HFFc6 (cell line): Measurements from ENCODE around the gene DOCK2. TPM values are rescaled to one million over a fixed set of nuclear protein-coding genes. Genes with fewer than 3 reads are reported as not detected.

Source experiments
- DNase-seq: peaks from one replicate; pipeline ENCODE4 v3.0.0-alpha.2; 2018
- H3K27ac Mint-ChIP-seq: 2 replicates; pipeline ENCODE4 v1.8.0; 2020; ENCODE audit warnings: mild to moderate bottlenecking, mixed read lengths
- H3K27me3 Mint-ChIP-seq: 2 replicates; pipeline ENCODE4 v1.8.0; 2021; ENCODE audit warnings: mild to moderate bottlenecking, moderate library complexity, mixed read lengths; ENCODE audit not compliant: insufficient read depth
- H3K36me3 Mint-ChIP-seq: 2 replicates; pipeline ENCODE4 v1.8.0; 2021; ENCODE audit warnings: low read depth, mixed read lengths
- H3K4me1 Mint-ChIP-seq: 2 replicates; pipeline ENCODE4 v1.8.0; 2020; ENCODE audit warnings: low read depth, mixed read lengths
- H3K4me3 Mint-ChIP-seq: 2 replicates; pipeline ENCODE4 v1.8.0; 2020; ENCODE audit warnings: mild to moderate bottlenecking, moderate library complexity, mixed read lengths
- H3K9me3 Mint-ChIP-seq: 2 replicates; pipeline ENCODE4 v1.8.0; 2020; ENCODE audit warnings: mild to moderate bottlenecking, mixed read lengths
- total RNA-seq, 6 experiments: library from RNA; stranded (reverse); fragmentation: NEBNext Ultra II Directional; extraction: Animal tissue kit (Norgen Biotek cat#: 25700); gene quantifications; 2 replicates in 1 of 6; 3 replicates in 5 of 6; pipeline ENCODE4 v1.2.3, GENCODE V29; 2021
- TF ChIP-seq, protein P1 (sequence below): fragments of 200-600 bp; sonication (generic); IDR thresholded peaks from 2 replicates; pipeline ENCODE4 v1.5.0; 2021; ENCODE audit warnings: antibody characterized with exemption, mild to moderate bottlenecking

The DOCK2 gene
- total RNA-seq, 6 experiments from 2014 or later, result 1.4 to 6.5 (median 3.0) TPM

DNA sequence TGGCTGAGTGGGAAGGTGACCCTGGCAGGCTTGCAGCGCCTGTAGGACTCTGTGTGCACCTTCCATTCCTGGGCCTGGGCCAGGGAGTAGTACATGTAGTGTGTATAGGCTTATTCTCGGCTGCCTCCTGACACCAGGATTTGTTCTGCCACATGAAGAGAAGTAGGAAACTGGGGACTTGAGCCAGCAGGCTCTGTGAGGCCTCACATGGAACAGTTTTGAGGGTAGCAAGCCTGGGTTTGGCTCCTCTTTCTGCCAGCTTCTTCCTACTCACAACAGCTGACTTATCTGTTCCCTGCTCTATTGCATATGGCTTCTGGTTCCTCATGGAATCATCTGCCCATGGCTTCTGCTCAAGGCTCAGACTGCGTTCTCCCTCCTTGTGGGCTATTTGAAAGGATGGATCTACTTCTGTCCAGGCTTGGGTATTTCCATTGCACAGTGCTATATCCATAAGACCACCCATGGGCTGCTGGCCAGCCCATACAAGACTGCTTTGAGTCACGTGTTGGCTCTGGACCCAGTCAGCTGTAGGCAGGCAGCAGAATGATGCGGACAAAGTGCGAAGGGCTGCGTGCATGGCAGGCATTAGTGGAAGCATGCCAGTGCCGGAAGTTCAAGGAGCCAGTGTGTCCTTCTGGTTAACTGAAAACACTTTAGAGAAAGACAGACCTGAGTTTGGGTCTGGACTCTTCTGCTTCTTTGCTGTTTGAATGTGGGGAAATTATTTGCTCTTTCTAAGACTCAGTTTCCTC is 354.2 kb downstream of the DOCK2 start:
- Mint-ChIP-seq H3K36me3 (no peaks in the 10 kb centered on the region), H3K9me3 (no peaks in the 10 kb centered on the region), H3K4me1 (peaks cover 7% of the 10 kb centered on the region), H3K27ac (no peak overlapping the region), H3K4me3 (no peak overlapping the region), H3K27me3 (peaks cover 9% of the 10 kb centered on the region)
- no peak for DNase-seq
- TF ChIP-seq, protein P1, sequence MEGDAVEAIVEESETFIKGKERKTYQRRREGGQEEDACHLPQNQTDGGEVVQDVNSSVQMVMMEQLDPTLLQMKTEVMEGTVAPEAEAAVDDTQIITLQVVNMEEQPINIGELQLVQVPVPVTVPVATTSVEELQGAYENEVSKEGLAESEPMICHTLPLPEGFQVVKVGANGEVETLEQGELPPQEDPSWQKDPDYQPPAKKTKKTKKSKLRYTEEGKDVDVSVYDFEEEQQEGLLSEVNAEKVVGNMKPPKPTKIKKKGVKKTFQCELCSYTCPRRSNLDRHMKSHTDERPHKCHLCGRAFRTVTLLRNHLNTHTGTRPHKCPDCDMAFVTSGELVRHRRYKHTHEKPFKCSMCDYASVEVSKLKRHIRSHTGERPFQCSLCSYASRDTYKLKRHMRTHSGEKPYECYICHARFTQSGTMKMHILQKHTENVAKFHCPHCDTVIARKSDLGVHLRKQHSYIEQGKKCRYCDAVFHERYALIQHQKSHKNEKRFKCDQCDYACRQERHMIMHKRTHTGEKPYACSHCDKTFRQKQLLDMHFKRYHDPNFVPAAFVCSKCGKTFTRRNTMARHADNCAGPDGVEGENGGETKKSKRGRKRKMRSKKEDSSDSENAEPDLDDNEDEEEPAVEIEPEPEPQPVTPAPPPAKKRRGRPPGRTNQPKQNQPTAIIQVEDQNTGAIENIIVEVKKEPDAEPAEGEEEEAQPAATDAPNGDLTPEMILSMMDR, result no peak

DNA sequence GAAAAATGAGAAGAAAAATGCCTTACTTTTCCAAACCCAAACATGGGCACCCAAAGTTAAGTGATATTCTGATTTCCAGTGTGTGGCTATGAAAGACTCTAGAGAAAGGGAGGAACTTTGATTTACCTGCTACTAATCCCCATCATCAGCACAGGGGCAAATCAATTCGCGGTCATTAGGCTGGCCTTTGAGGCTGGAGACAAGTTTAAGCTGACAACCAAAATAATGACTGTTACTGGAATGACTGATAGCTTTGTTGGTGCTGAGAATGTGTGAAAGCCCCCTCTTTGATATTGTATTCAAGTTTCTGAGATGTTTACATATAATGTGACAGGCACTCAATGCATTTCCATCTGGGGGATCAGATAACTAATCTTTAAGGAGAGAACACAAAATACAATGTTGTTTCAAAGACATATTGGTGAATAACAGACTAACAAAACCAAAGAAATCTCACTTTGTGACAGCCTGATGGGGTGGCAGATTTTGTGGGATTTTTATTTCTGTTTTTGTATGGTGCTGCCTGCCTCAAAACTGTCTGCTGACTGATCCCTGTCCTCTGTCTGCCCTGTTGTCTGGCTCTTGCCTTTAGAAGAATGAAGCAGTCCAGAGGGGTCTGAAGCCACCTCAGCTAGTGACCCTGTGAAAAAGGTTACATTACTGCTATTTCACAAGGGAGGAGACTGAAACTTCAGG is 355.9 kb downstream of the DOCK2 start:
- Mint-ChIP-seq H3K9me3 (no peaks in the 10 kb centered on the region), H3K4me3 (no peak overlapping the region), H3K27ac (no peak overlapping the region), H3K36me3 (no peaks in the 10 kb centered on the region), H3K4me1 (peaks cover 7% of the 10 kb centered on the region), H3K27me3 (peaks cover 9% of the 10 kb centered on the region)
- no peak for DNase-seq
- TF ChIP-seq, protein P1, result no peak

DNA sequence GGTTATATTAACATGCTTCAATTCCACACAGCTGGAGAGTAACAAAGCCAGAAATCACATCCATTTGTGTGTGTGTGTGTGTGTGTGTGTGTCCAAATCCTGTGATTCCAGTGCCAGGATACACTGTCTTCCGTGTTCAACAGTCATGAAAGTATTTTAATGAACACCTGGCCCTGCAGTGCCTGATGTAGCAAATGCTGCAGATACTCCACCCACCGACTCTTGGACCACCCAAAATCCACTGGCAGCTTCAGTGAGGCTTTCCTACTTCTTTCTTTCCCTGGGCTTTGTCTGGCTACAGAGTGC is 356.4 kb downstream of the DOCK2 start:
- H3K27me3 Mint-ChIP-seq, result peaks cover 9% of the 10 kb centered on the region
- TF ChIP-seq, protein P1, result no peak
- H3K9me3 Mint-ChIP-seq, result no peaks in the 10 kb centered on the region
- H3K36me3 Mint-ChIP-seq, result no peaks in the 10 kb centered on the region
- DNase-seq, result no peak
- peaks cover 7% of the 10 kb centered on the region for H3K4me1 Mint-ChIP-seq
- H3K4me3 Mint-ChIP-seq, result no peak overlapping the region
- no peak overlapping the region for H3K27ac Mint-ChIP-seq

DNA sequence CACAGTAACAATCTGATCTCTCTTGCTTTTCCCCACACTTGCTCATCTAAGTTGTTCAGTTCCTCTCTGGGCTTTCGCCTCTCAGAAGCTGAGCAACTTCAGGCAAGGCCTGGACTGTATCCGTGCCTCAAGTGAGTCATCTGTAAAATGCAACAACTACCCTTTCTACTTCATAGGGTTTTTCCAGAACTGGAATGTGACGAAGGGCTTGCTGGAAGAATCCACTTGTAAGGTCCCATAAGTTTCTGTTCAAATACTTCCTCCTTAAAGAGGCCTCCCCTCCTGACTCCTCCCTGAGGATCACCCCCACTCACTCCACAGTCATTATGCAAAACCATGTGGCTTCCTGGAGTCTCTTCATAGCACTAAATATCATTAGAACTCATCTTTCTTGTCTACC is 360.7 kb downstream of the DOCK2 start:
- H3K27me3 Mint-ChIP-seq, result peaks cover 9% of the 10 kb centered on the region
- no peak overlapping the region for H3K27ac Mint-ChIP-seq
- DNase-seq, result no peak
- no peak overlapping the region for H3K4me3 Mint-ChIP-seq
- no peaks in the 10 kb centered on the region for H3K36me3 Mint-ChIP-seq
- no peaks in the 10 kb centered on the region for H3K9me3 Mint-ChIP-seq
- no peaks in the 10 kb centered on the region for H3K4me1 Mint-ChIP-seq
- TF ChIP-seq, protein P1, result no peak

DNA sequence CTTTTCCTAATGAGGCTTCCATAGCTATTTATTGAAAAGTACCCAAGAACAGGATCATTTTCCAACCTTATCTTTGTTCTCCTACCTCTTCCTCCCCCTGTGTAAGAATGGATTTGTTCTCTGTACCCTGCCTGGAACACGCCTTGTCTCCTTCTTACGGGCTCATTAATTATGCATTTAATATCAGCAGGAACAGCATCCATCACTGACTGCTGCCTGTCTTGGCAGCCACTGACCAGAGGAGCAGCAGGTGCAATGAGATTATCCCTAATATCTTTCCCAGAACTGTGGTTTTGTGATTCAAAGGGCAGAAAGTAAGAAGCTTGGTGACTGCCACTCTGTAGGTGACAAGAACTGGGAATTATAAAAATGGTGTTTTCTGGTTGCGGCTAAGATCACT is 362.5 kb downstream of the DOCK2 start:
- DNase-seq, result no peak
- peaks cover 3% of the 10 kb centered on the region for H3K27me3 Mint-ChIP-seq
- no peaks in the 10 kb centered on the region for H3K4me1 Mint-ChIP-seq
- no peaks in the 10 kb centered on the region for H3K36me3 Mint-ChIP-seq
- no peak overlapping the region for H3K27ac Mint-ChIP-seq
- no peak overlapping the region for H3K4me3 Mint-ChIP-seq
- TF ChIP-seq, protein P1, result no peak
- no peaks in the 10 kb centered on the region for H3K9me3 Mint-ChIP-seq
